ENCODE results near the gene RASA1. TPM values are rescaled to one million over a fixed set of nuclear protein-coding genes. Genes with fewer than 3 reads are reported as not detected.

Gene RASA1
- total and polyA plus RNA-seq, 2 experiments from 2014 or later: 9.3 to 35.0 TPM

DNA sequence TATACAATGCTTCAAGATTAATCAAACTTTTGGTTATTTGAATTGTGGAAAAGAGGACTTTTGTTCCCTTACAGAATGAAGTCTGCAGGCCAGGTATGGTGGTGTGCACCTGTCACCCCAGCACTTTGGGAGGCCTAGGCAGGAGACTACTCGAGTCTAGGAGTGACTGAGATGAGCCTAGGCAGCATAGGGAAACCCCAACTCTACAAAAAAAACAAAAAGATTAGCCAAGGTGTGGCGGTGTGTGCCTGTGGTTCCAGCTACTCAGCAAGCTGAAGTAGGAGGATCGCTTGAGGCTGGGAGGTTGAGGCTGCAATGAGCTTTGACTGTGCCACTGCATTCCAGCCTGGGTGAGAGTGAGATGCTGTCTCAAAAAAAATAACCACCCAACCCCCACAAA is 135.7 kb downstream of the RASA1 start:
- H3K9me3 Mint-ChIP-seq: peaks cover 2% of the 10 kb centered on the region; the same call in 1 of the 3 replicates
- Histone ChIP-seq H3K79me2 (replicated peaks; ENCODE audit: insufficient read depth) (peaks cover 3% of the 10 kb centered on the region; the same call in 1 of the 2 replicates), H3K4me1 (ENCODE audit: insufficient read depth) (no peaks in the 10 kb centered on the region), H2AFZ (no peak overlapping the region), H3K27me3 (ENCODE audit: insufficient read depth) (no peaks in the 10 kb centered on the region), H3K27ac (ENCODE audit: low read depth) (no peak overlapping the region), H3F3A (replicated peaks; ENCODE audit: low read depth) (no peaks in the 10 kb centered on the region), H3K4me2 (no peak overlapping the region), H3K9me2 (ENCODE audit: insufficient read depth) (no peaks in the 10 kb centered on the region), H3K4me3 (no peak overlapping the region), H4K20me1 (replicated peaks; ENCODE audit: insufficient read depth) (peaks cover 4% of the 10 kb centered on the region; the same call in 1 of the 2 replicates), H3K36me3 (ENCODE audit: insufficient read depth) (peaks cover 62% of the 10 kb centered on the region)
- peaks cover 90% of the 10 kb centered on the region for H3K36me3 Mint-ChIP-seq (ENCODE audit: low read depth)
- no peak for TF ChIP-seq STAT1 (IDR thresholded peaks at IDR 0.05; ENCODE audit: unreplicated experiment)
- TF ChIP-seq, protein P1, sequence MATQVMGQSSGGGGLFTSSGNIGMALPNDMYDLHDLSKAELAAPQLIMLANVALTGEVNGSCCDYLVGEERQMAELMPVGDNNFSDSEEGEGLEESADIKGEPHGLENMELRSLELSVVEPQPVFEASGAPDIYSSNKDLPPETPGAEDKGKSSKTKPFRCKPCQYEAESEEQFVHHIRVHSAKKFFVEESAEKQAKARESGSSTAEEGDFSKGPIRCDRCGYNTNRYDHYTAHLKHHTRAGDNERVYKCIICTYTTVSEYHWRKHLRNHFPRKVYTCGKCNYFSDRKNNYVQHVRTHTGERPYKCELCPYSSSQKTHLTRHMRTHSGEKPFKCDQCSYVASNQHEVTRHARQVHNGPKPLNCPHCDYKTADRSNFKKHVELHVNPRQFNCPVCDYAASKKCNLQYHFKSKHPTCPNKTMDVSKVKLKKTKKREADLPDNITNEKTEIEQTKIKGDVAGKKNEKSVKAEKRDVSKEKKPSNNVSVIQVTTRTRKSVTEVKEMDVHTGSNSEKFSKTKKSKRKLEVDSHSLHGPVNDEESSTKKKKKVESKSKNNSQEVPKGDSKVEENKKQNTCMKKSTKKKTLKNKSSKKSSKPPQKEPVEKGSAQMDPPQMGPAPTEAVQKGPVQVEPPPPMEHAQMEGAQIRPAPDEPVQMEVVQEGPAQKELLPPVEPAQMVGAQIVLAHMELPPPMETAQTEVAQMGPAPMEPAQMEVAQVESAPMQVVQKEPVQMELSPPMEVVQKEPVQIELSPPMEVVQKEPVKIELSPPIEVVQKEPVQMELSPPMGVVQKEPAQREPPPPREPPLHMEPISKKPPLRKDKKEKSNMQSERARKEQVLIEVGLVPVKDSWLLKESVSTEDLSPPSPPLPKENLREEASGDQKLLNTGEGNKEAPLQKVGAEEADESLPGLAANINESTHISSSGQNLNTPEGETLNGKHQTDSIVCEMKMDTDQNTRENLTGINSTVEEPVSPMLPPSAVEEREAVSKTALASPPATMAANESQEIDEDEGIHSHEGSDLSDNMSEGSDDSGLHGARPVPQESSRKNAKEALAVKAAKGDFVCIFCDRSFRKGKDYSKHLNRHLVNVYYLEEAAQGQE (IDR thresholded peaks at IDR 0.05; ENCODE audit: unreplicated experiment): no peak
- no peak for TF ChIP-seq EZH2 (IDR thresholded peaks at IDR 0.05; ENCODE audit: low read depth, unreplicated experiment)
- no peak for TF ChIP-seq ZNF331 (CRISPR knock-in tag; IDR thresholded peaks at IDR 0.05; ENCODE audit: low read depth)
- TF ChIP-seq ZNF114 (CRISPR knock-in tag; IDR thresholded peaks at IDR 0.05): no peak
- TF ChIP-seq, protein P2, sequence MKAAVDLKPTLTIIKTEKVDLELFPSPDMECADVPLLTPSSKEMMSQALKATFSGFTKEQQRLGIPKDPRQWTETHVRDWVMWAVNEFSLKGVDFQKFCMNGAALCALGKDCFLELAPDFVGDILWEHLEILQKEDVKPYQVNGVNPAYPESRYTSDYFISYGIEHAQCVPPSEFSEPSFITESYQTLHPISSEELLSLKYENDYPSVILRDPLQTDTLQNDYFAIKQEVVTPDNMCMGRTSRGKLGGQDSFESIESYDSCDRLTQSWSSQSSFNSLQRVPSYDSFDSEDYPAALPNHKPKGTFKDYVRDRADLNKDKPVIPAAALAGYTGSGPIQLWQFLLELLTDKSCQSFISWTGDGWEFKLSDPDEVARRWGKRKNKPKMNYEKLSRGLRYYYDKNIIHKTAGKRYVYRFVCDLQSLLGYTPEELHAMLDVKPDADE (IDR thresholded peaks at IDR 0.05): no peak
- TF ChIP-seq NANOG (IDR thresholded peaks at IDR 0.05; ENCODE audit: borderline replicate concordance): no peak
- no peak for TF ChIP-seq EZH2phosphoT487 (IDR thresholded peaks at IDR 0.05; ENCODE audit: unreplicated experiment)
- no peak for TF ChIP-seq CREB1 (CRISPR knock-in tag; IDR thresholded peaks at IDR 0.05; ENCODE audit: low read depth)
- no peak for TF ChIP-seq JUNB (IDR thresholded peaks at IDR 0.05; ENCODE audit: unreplicated experiment)
- TF ChIP-seq, protein P3, sequence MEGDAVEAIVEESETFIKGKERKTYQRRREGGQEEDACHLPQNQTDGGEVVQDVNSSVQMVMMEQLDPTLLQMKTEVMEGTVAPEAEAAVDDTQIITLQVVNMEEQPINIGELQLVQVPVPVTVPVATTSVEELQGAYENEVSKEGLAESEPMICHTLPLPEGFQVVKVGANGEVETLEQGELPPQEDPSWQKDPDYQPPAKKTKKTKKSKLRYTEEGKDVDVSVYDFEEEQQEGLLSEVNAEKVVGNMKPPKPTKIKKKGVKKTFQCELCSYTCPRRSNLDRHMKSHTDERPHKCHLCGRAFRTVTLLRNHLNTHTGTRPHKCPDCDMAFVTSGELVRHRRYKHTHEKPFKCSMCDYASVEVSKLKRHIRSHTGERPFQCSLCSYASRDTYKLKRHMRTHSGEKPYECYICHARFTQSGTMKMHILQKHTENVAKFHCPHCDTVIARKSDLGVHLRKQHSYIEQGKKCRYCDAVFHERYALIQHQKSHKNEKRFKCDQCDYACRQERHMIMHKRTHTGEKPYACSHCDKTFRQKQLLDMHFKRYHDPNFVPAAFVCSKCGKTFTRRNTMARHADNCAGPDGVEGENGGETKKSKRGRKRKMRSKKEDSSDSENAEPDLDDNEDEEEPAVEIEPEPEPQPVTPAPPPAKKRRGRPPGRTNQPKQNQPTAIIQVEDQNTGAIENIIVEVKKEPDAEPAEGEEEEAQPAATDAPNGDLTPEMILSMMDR (conservative IDR thresholded peaks at IDR 0.05; ENCODE audit: low read depth in 2 of 2): no peak
- no peak for TF ChIP-seq POLR2AphosphoS5 (IDR thresholded peaks at IDR 0.05; ENCODE audit: low read depth)
- TF ChIP-seq, protein P4, sequence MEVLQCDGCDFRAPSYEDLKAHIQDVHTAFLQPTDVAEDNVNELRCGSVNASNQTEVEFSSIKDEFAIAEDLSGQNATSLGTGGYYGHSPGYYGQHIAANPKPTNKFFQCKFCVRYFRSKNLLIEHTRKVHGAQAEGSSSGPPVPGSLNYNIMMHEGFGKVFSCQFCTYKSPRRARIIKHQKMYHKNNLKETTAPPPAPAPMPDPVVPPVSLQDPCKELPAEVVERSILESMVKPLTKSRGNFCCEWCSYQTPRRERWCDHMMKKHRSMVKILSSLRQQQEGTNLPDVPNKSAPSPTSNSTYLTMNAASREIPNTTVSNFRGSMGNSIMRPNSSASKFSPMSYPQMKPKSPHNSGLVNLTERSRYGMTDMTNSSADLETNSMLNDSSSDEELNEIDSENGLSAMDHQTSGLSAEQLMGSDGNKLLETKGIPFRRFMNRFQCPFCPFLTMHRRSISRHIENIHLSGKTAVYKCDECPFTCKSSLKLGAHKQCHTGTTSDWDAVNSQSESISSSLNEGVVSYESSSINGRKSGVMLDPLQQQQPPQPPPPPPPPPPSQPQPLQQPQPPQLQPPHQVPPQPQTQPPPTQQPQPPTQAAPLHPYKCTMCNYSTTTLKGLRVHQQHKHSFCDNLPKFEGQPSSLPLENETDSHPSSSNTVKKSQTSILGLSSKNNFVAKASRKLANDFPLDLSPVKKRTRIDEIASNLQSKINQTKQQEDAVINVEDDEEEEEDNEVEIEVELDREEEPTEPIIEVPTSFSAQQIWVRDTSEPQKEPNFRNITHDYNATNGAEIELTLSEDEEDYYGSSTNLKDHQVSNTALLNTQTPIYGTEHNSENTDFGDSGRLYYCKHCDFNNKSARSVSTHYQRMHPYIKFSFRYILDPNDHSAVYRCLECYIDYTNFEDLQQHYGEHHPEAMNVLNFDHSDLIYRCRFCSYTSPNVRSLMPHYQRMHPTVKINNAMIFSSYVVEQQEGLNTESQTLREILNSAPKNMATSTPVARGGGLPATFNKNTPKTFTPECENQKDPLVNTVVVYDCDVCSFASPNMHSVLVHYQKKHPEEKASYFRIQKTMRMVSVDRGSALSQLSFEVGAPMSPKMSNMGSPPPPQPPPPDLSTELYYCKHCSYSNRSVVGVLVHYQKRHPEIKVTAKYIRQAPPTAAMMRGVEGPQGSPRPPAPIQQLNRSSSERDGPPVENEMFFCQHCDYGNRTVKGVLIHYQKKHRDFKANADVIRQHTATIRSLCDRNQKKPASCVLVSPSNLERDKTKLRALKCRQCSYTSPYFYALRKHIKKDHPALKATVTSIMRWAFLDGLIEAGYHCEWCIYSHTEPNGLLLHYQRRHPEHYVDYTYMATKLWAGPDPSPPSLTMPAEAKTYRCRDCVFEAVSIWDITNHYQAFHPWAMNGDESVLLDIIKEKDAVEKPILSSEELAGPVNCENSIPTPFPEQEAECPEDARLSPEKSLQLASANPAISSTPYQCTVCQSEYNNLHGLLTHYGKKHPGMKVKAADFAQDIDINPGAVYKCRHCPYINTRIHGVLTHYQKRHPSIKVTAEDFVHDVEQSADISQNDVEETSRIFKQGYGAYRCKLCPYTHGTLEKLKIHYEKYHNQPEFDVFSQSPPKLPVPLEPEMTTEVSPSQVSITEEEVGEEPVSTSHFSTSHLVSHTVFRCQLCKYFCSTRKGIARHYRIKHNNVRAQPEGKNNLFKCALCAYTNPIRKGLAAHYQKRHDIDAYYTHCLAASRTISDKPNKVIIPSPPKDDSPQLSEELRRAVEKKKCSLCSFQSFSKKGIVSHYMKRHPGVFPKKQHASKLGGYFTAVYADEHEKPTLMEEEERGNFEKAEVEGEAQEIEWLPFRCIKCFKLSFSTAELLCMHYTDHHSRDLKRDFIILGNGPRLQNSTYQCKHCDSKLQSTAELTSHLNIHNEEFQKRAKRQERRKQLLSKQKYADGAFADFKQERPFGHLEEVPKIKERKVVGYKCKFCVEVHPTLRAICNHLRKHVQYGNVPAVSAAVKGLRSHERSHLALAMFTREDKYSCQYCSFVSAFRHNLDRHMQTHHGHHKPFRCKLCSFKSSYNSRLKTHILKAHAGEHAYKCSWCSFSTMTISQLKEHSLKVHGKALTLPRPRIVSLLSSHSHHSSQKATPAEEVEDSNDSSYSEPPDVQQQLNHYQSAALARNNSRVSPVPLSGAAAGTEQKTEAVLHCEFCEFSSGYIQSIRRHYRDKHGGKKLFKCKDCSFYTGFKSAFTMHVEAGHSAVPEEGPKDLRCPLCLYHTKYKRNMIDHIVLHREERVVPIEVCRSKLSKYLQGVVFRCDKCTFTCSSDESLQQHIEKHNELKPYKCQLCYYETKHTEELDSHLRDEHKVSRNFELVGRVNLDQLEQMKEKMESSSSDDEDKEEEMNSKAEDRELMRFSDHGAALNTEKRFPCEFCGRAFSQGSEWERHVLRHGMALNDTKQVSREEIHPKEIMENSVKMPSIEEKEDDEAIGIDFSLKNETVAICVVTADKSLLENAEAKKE (CRISPR knock-in tag; IDR thresholded peaks at IDR 0.05): no peak
- ATAC-seq (no peak), DNase-seq (ENCODE audit: low spot score) (no peak)
- H3K27ac Mint-ChIP-seq: no peak overlapping the region
- H3K27me3 Mint-ChIP-seq (ENCODE audit: insufficient read depth, low read depth, poor library complexity): no peaks in the 10 kb centered on the region
- no peaks in the 10 kb centered on the region for H3K4me1 Mint-ChIP-seq
- no peak overlapping the region for H3K4me3 Mint-ChIP-seq
